Neural cell (in vitro differentiated cells): Measurements from ENCODE around the gene PGK2. TPM values are rescaled to one million over a fixed set of nuclear protein-coding genes. Genes with fewer than 3 reads are reported as not detected.

Experiments
- H2AFZ ChIP-seq: fragments of 200-600, 300-800 bp; sonication (generic), shearing (Covaris generic); 2 replicates; pipeline ENCODE4 v1.6.0; 2014; ENCODE audit warnings: low read depth, mild to moderate bottlenecking, antibody characterized with exemption, low read length, moderate library complexity
- H3F3A ChIP-seq: fragments of 200-600 bp; shearing (Covaris generic); 2 replicates; pipeline ENCODE4 v1.6.1; 2016; ENCODE audit warnings: mild to moderate bottlenecking, moderate library complexity, mixed read lengths, antibody characterized with exemption, low read length; ENCODE audit not compliant: insufficient read depth, poor library complexity, severe bottlenecking
- H3K27ac ChIP-seq: fragments of 200-600, 300-800 bp; sonication (generic), shearing (Covaris generic); 2 replicates; pipeline ENCODE4 v1.5.1; 2014; ENCODE audit warnings: mild to moderate bottlenecking, low read length, moderate library complexity
- H3K27me3 ChIP-seq: fragments of 300-800, 200-600 bp; sonication (generic), shearing (Covaris generic); 2 replicates; pipeline ENCODE4 v1.6.0; 2014; ENCODE audit warnings: mild to moderate bottlenecking, low read depth, low read length, moderate library complexity; ENCODE audit not compliant: insufficient read depth
- H3K36me3 ChIP-seq: fragments of 300-800, 200-600 bp; sonication (generic), shearing (Covaris generic); 2 replicates; pipeline ENCODE4 v1.5.1; 2014; ENCODE audit warnings: mild to moderate bottlenecking, antibody characterized with exemption, low read length, moderate library complexity; ENCODE audit not compliant: insufficient read depth
- H3K4me2 ChIP-seq: fragments of 300-800, 200-600 bp; sonication (generic), shearing (Covaris generic); 2 replicates; pipeline ENCODE4 v1.6.0; 2014; ENCODE audit warnings: mild to moderate bottlenecking, low read length
- H3K4me3 ChIP-seq: fragments of 300-800, 200-600 bp; sonication (generic), shearing (Covaris generic); 2 replicates; pipeline ENCODE4 v1.5.1; 2014; ENCODE audit warnings: mild to moderate bottlenecking, low read length, moderate library complexity
- H3K79me2 ChIP-seq: fragments of 200-600 bp; shearing (Covaris generic); replicated peaks from 2 replicates; pipeline ENCODE4 v1.6.0; 2014; ENCODE audit warnings: mild to moderate bottlenecking, low read length, moderate library complexity; ENCODE audit not compliant: insufficient read depth
- H3K9ac ChIP-seq: fragments of 300-800, 200-600 bp; sonication (generic), shearing (Covaris generic); 2 replicates; pipeline ENCODE4 v1.6.1; 2016; ENCODE audit warnings: mild to moderate bottlenecking, low read length, mixed read lengths
- H3K9me2 ChIP-seq: fragments of 200-600 bp; shearing (Covaris generic); 2 replicates; pipeline ENCODE4 v1.6.1; 2016; ENCODE audit warnings: mild to moderate bottlenecking, low read length, mixed read lengths; ENCODE audit not compliant: insufficient read depth
- H3K9me3 ChIP-seq: fragments of 200-600, 300-800 bp; sonication (generic), shearing (Covaris generic); 2 replicates; pipeline ENCODE4 v1.6.1; 2016; ENCODE audit warnings: mild to moderate bottlenecking, mixed run types, low read length, moderate library complexity, mixed read lengths
- H4K20me1 ChIP-seq: fragments of 200-600 bp; shearing (Covaris generic); 2 replicates; pipeline ENCODE4 v1.6.1; 2016; ENCODE audit warnings: mild to moderate bottlenecking, mixed run types; ENCODE audit not compliant: insufficient read depth
- CTCF ChIP-seq: fragments of 450-650 bp; IDR thresholded peaks from 2 replicates; pipeline ENCODE4 v1.5.1; 2014; ENCODE audit warnings: antibody characterized with exemption, mild to moderate bottlenecking, moderate library complexity; ENCODE audit not compliant: poor library complexity, severe bottlenecking
- EP300 ChIP-seq: fragments of 450-650 bp; conservative IDR thresholded peaks from 2 replicates; pipeline ENCODE4 v1.6.1; 2014; ENCODE audit warnings: antibody characterized with exemption, mild to moderate bottlenecking, moderate library complexity; ENCODE audit not compliant: poor library complexity, severe bottlenecking
- EZH2 ChIP-seq: fragments of 200-600, 300-800 bp; shearing (Covaris generic), sonication (generic); IDR thresholded peaks from 2 replicates; pipeline ENCODE4 v1.6.1; 2014; ENCODE audit warnings: antibody characterized with exemption, low read length, borderline replicate concordance, mild to moderate bottlenecking; ENCODE audit not compliant: insufficient read depth, poor library complexity, severe bottlenecking
- MXI1 ChIP-seq: fragments of 450-650 bp; conservative IDR thresholded peaks from 2 replicates; pipeline ENCODE4 v1.6.1; 2014; ENCODE audit warnings: antibody characterized with exemption, mild to moderate bottlenecking; ENCODE audit not compliant: poor library complexity, severe bottlenecking
- POLR2AphosphoS5 ChIP-seq: IDR thresholded peaks from 2 replicates; pipeline ENCODE4 v1.6.1; 2012
- RAD21 ChIP-seq: fragments of 450-650 bp; conservative IDR thresholded peaks from 2 replicates; pipeline ENCODE4 v1.6.1; 2014; ENCODE audit warnings: antibody characterized with exemption, mild to moderate bottlenecking, moderate library complexity
- SMC3 ChIP-seq: fragments of 450-650 bp; conservative IDR thresholded peaks from 2 replicates; pipeline ENCODE4 v1.6.1; 2014; ENCODE audit warnings: antibody characterized with exemption, mild to moderate bottlenecking, moderate library complexity; ENCODE audit not compliant: poor library complexity
- TAF1 ChIP-seq: IDR thresholded peaks from 2 replicates; pipeline ENCODE4 v1.6.1; 2012; ENCODE audit warnings: low read depth
- polyA plus RNA-seq: library from polyadenylated mRNA; depleted of rRNA; stranded (reverse); fragments of >200 nt; gene quantifications from 2 replicates; pipeline ENCODE4 v1.2.3, GENCODE V29; 2014
- TF ChIP-seq, protein P1 (sequence below): IDR thresholded peaks from 2 replicates; pipeline ENCODE4 v1.6.1; 2012; ENCODE audit warnings: borderline replicate concordance

The PGK2 gene
- polyA plus RNA-seq, 1 donor from 2014 or later, result not detected

GRCh38 chr6:49806145-49806544 lies 19.1 kb upstream of the PGK2 start:
- Histone ChIP-seq H3K27ac (no peak overlapping the region), H3K36me3 (no peaks in the 10 kb centered on the region), H2AFZ (no peak overlapping the region), H3K9me3 (no peaks in the 10 kb centered on the region), H3K4me2 (no peak overlapping the region), H3F3A (no peaks in the 10 kb centered on the region), H3K9ac (no peak overlapping the region), H4K20me1 (no peaks in the 10 kb centered on the region), H3K9me2 (no peaks in the 10 kb centered on the region), H3K27me3 (no peaks in the 10 kb centered on the region), H3K4me3 (no peak overlapping the region), H3K79me2 (no peaks in the 10 kb centered on the region)
- no peak for TF ChIP-seq CTCF
- no peak for TF ChIP-seq TAF1
- TF ChIP-seq EP300, result no peak
- TF ChIP-seq RAD21, result no peak
- no peak for TF ChIP-seq MXI1
- TF ChIP-seq POLR2AphosphoS5, result no peak
- TF ChIP-seq, protein P1, sequence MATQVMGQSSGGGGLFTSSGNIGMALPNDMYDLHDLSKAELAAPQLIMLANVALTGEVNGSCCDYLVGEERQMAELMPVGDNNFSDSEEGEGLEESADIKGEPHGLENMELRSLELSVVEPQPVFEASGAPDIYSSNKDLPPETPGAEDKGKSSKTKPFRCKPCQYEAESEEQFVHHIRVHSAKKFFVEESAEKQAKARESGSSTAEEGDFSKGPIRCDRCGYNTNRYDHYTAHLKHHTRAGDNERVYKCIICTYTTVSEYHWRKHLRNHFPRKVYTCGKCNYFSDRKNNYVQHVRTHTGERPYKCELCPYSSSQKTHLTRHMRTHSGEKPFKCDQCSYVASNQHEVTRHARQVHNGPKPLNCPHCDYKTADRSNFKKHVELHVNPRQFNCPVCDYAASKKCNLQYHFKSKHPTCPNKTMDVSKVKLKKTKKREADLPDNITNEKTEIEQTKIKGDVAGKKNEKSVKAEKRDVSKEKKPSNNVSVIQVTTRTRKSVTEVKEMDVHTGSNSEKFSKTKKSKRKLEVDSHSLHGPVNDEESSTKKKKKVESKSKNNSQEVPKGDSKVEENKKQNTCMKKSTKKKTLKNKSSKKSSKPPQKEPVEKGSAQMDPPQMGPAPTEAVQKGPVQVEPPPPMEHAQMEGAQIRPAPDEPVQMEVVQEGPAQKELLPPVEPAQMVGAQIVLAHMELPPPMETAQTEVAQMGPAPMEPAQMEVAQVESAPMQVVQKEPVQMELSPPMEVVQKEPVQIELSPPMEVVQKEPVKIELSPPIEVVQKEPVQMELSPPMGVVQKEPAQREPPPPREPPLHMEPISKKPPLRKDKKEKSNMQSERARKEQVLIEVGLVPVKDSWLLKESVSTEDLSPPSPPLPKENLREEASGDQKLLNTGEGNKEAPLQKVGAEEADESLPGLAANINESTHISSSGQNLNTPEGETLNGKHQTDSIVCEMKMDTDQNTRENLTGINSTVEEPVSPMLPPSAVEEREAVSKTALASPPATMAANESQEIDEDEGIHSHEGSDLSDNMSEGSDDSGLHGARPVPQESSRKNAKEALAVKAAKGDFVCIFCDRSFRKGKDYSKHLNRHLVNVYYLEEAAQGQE, result no peak
- no peak for TF ChIP-seq EZH2

- Histone ChIP-seq H3K4me2 (no peak overlapping the region), H3K4me3 (no peak overlapping the region), H3K79me2 (no peaks in the 10 kb centered on the region), H3F3A (no peaks in the 10 kb centered on the region), H3K36me3 (no peaks in the 10 kb centered on the region), H3K27ac (no peak overlapping the region), H3K9me2 (no peaks in the 10 kb centered on the region), H3K9ac (no peak overlapping the region), H3K9me3 (no peaks in the 10 kb centered on the region), H3K27me3 (no peaks in the 10 kb centered on the region), H2AFZ (no peak overlapping the region), H4K20me1 (no peaks in the 10 kb centered on the region)
- TF ChIP-seq POLR2AphosphoS5, result no peak
- TF ChIP-seq SMC3, result no peak
- TF ChIP-seq CTCF, result no peak
- TF ChIP-seq TAF1, result no peak
- TF ChIP-seq EZH2, result no peak
- TF ChIP-seq EP300, result no peak
- no peak for TF ChIP-seq MXI1
Observed at GRCh38 chr6:49805246-49805645, 18.2 kb upstream of the PGK2 start.
